ENCODE measurements around the gene CD274. TPM values are rescaled to one million over a fixed set of nuclear protein-coding genes. Genes with fewer than 3 reads are reported as not detected.

CD274 gene
- total RNA-seq, 1 experiment from 2014 or later: 0.62 TPM

- no peak for DNase-seq (ENCODE audit: low spot score)
- BruUV-seq (replicated peaks): no TSS peak
- no peaks in the 10 kb centered on the region for H3K36me3 ChIP-seq (ENCODE audit: insufficient read depth, low read length, poor library complexity, severe bottlenecking)
- CTCF ChIA-PET: no interaction called here
- POLR2A ChIA-PET (ENCODE audit: low non-redundant PET): no interaction called here
- TF ChIP-seq CTCF (conservative IDR thresholded peaks at IDR 0.05; ENCODE audit: low read depth, low read length) (no peak), EZH2 (IDR thresholded peaks at IDR 0.05; ENCODE audit: borderline replicate concordance, low read depth, low read length, poor library complexity, severe bottlenecking) (no peak)
- H3K27me3 ChIP-seq (replicated peaks; ENCODE audit: insufficient read depth, low read depth, low read length, poor library complexity): no peaks in the 10 kb centered on the region
- H3K4me3 ChIP-seq (ENCODE audit: low read depth, low read length, poor library complexity, severe bottlenecking): no peak overlapping the region
- no peak overlapping the region for H3K27ac ChIP-seq (ENCODE audit: low read depth, low read length, poor library complexity, severe bottlenecking)
- no peaks in the 10 kb centered on the region for H3K9me3 ChIP-seq (ENCODE audit: low read depth, low read length, poor library complexity, severe bottlenecking)
- intact Hi-C loops (cut with micrococcal nuclease; ENCODE audit: unreplicated experiment): no loop called here
- H3K4me1 ChIP-seq (ENCODE audit: insufficient read depth, low read length, poor library complexity, severe bottlenecking): no peaks in the 10 kb centered on the region
Measured at GRCh38 chr9:5516453-5517220, 66.3 kb downstream of the CD274 start.

GRCh38 chr9:5518171-5518936, 68.0 kb downstream of the CD274 start:
- no peak for TF ChIP-seq EZH2 (IDR thresholded peaks at IDR 0.05; ENCODE audit: borderline replicate concordance, low read depth, low read length, poor library complexity, severe bottlenecking)
- TF ChIP-seq CTCF (conservative IDR thresholded peaks at IDR 0.05; ENCODE audit: low read depth, low read length): no peak
- CTCF ChIA-PET: no interaction called here
- H3K9me3 ChIP-seq (ENCODE audit: low read depth, low read length, poor library complexity, severe bottlenecking): no peaks in the 10 kb centered on the region
- DNase-seq (ENCODE audit: low spot score): no peak
- H3K27me3 ChIP-seq (replicated peaks; ENCODE audit: insufficient read depth, low read depth, low read length, poor library complexity): no peaks in the 10 kb centered on the region
- no peak overlapping the region for H3K27ac ChIP-seq (ENCODE audit: low read depth, low read length, poor library complexity, severe bottlenecking)
- no peak overlapping the region for H3K4me3 ChIP-seq (ENCODE audit: low read depth, low read length, poor library complexity, severe bottlenecking)
- H3K4me1 ChIP-seq (ENCODE audit: insufficient read depth, low read length, poor library complexity, severe bottlenecking): no peaks in the 10 kb centered on the region
- POLR2A ChIA-PET (ENCODE audit: low non-redundant PET): no interaction called here
- no TSS peak for BruUV-seq (replicated peaks)
- H3K36me3 ChIP-seq (ENCODE audit: insufficient read depth, low read length, poor library complexity, severe bottlenecking): no peaks in the 10 kb centered on the region
- intact Hi-C loops (cut with micrococcal nuclease; ENCODE audit: unreplicated experiment): no loop called here

DNA sequence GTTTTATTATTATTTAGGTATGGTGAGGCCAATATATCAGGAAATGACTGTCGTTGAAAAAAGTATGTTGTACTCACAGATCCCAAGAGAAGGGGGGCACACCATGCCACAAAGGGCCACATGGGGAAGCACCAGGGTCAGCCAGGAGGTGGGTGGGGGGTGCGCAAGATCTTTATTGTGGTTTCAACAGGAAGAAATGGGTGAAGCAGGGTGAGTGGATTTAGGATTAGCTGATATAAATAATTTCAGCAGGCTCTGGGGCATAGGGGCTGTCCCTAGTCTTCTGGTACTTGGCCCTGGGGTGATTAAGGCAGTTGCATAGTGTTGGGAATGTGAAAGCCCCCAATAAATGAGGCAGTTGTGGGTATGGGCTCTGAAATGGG, 68.6 kb downstream of the CD274 start:
- no peak overlapping the region for H3K27ac ChIP-seq (ENCODE audit: low read depth, low read length, poor library complexity, severe bottlenecking)
- H3K4me1 ChIP-seq (ENCODE audit: insufficient read depth, low read length, poor library complexity, severe bottlenecking): no peaks in the 10 kb centered on the region
- H3K27me3 ChIP-seq (replicated peaks; ENCODE audit: insufficient read depth, low read depth, low read length, poor library complexity): no peaks in the 10 kb centered on the region
- no TSS peak for BruUV-seq (replicated peaks)
- ChIA-PET POLR2A (ENCODE audit: low non-redundant PET) (no interaction called here), CTCF (no interaction called here)
- no peak for DNase-seq (ENCODE audit: low spot score)
- TF ChIP-seq EZH2 (IDR thresholded peaks at IDR 0.05; ENCODE audit: borderline replicate concordance, low read depth, low read length, poor library complexity, severe bottlenecking) (no peak), CTCF (conservative IDR thresholded peaks at IDR 0.05; ENCODE audit: low read depth, low read length) (no peak)
- no peaks in the 10 kb centered on the region for H3K36me3 ChIP-seq (ENCODE audit: insufficient read depth, low read length, poor library complexity, severe bottlenecking)
- no peaks in the 10 kb centered on the region for H3K9me3 ChIP-seq (ENCODE audit: low read depth, low read length, poor library complexity, severe bottlenecking)
- intact Hi-C loops (cut with micrococcal nuclease; ENCODE audit: unreplicated experiment): no loop called here
- H3K4me3 ChIP-seq (ENCODE audit: low read depth, low read length, poor library complexity, severe bottlenecking): no peak overlapping the region

Other genes starting within 250 kb of the CD274 start
- gene INSL4, start 219.1 kb upstream of the CD274 start, total RNA-seq (2021): not detected in 2 replicates
- not detected in 2 replicates for gene RLN2, start 145.8 kb upstream of the CD274 start, total RNA-seq (2021)
- not detected in 2 replicates for gene RLN1, start 110.7 kb upstream of the CD274 start, total RNA-seq (2021)
- gene PLGRKT, start 12.6 kb upstream of the CD274 start, total RNA-seq (2021): 30.9 and 38.4 TPM in 2 replicates
- 0.37 and 0.47 TPM in 2 replicates for gene PDCD1LG2, start 60.0 kb downstream of the CD274 start, total RNA-seq (2021)
- gene RIC1, start 178.6 kb downstream of the CD274 start, total RNA-seq (2021): 23.3 and 24.7 TPM in 2 replicates

Data from A673 (cell line).